HEK293 (cell line): ENCODE results near the gene ADCY1.

ENCODE experiments used
- CTCF ChIA-PET: fragments of 350-600 bp; formaldehyde crosslinking; extraction: SDS; loops from one replicate; lab custom pipeline; 2021; ENCODE audit warnings: antibody characterized with exemption; lab: Yijun Ruan, JAX
- POLR2A ChIA-PET: fragments of 300-600 bp; formaldehyde crosslinking; extraction: SDS; loops from one replicate; lab custom pipeline; 2020; ENCODE audit warnings: antibody characterized with exemption, inconsistent platforms; lab: Yijun Ruan, JAX
- H3K27ac ChIP-seq: fragments of 200-500 bp; sonication (Bioruptor generic); 2 replicates; pipeline ENCODE4 v1.5.1; 2014; ENCODE audit warnings: low read depth, low read length, control low read depth, inconsistent platforms; ENCODE audit errors: extremely low read depth
- H3K36me3 ChIP-seq, 2 experiments: fragments of 200-500 bp in 1 of 2; sonication (Bioruptor generic) in 1 of 2; 1 replicate in 1 of 2; 2 replicates in 1 of 2; pipeline ENCODE4 v1.5.1; 2014 to 2017; ENCODE audit warnings: inconsistent platforms in 2 of 2, low read length in 2 of 2; ENCODE audit not compliant: control insufficient read depth in 2 of 2, insufficient read depth in 1 of 2
- H3K4me1 ChIP-seq: fragments of 200-500 bp; sonication (Bioruptor generic); 2 replicates; pipeline ENCODE4 v1.5.1; 2014; ENCODE audit warnings: mild to moderate bottlenecking, low read length, inconsistent platforms; ENCODE audit not compliant: control insufficient read depth, insufficient read depth
- H3K4me3 ChIP-seq: 2 replicates; pipeline ENCODE4 v1.5.1; 2011; ENCODE audit warnings: low read depth, mild to moderate bottlenecking, control low read depth, low read length, moderate library complexity
- H3K9me3 ChIP-seq: fragments of 200-500 bp; sonication (Bioruptor generic); 2 replicates; pipeline ENCODE4 v1.5.1; 2014; ENCODE audit warnings: low read depth, low read length, inconsistent platforms; ENCODE audit not compliant: control insufficient read depth, insufficient read depth
- EGR2 ChIP-seq: fragments of 450-650 bp; formaldehyde crosslinking; IDR thresholded peaks from 2 replicates; pipeline ENCODE4 v1.5.1; 2016; ENCODE audit warnings: low read depth, missing biosample characterization, missing genetic modification characterization
- GLIS1 ChIP-seq: fragments of 450-650 bp; formaldehyde crosslinking; IDR thresholded peaks from 2 replicates; pipeline ENCODE4 v1.5.1; 2016; ENCODE audit warnings: missing biosample characterization, missing genetic modification characterization
- HOXD13 ChIP-seq: sonication (generic); formaldehyde crosslinking; IDR thresholded peaks from 2 replicates; pipeline ENCODE4 v1.8.0; 2022; ENCODE audit warnings: missing genetic modification reagents, borderline replicate concordance
- WT1 ChIP-seq: fragments of 450-650 bp; formaldehyde crosslinking; IDR thresholded peaks from 2 replicates; pipeline ENCODE4 v1.5.1; 2016; ENCODE audit warnings: missing biosample characterization, missing genetic modification characterization
- YY2 ChIP-seq: fragments of 450-650 bp; formaldehyde crosslinking; IDR thresholded peaks from 2 replicates; pipeline ENCODE4 v1.5.1; 2016; ENCODE audit warnings: missing biosample characterization, missing genetic modification characterization
- ZBTB48 ChIP-seq: fragments of 450-650 bp; formaldehyde crosslinking; IDR thresholded peaks from 2 replicates; pipeline ENCODE4 v1.5.1; 2016; ENCODE audit warnings: missing biosample characterization, missing genetic modification characterization
- ZBTB8A ChIP-seq: fragments of 450-650 bp; formaldehyde crosslinking; IDR thresholded peaks from 2 replicates; pipeline ENCODE4 v1.5.1; 2016; ENCODE audit warnings: missing biosample characterization, missing genetic modification characterization
- ZFHX2 ChIP-seq: fragments of 450-650 bp; formaldehyde crosslinking; conservative IDR thresholded peaks from 2 replicates; pipeline ENCODE4 v1.5.1; 2016; ENCODE audit warnings: missing biosample characterization, missing genetic modification characterization
- ZFP3 ChIP-seq: fragments of 450-650 bp; formaldehyde crosslinking; IDR thresholded peaks from 2 replicates; pipeline ENCODE4 v1.5.1; 2016; ENCODE audit warnings: low read depth, missing biosample characterization, missing genetic modification characterization
- ZFP37 ChIP-seq: fragments of 450-650 bp; formaldehyde crosslinking; IDR thresholded peaks from 2 replicates; pipeline ENCODE4 v1.5.1; 2016; ENCODE audit warnings: missing biosample characterization, missing genetic modification characterization
- ZIC2 ChIP-seq: fragments of 450-650 bp; formaldehyde crosslinking; IDR thresholded peaks from 2 replicates; pipeline ENCODE4 v1.5.1; 2016; ENCODE audit warnings: missing biosample characterization, missing genetic modification characterization
- ZNF175 ChIP-seq: fragments of 450-650 bp; formaldehyde crosslinking; IDR thresholded peaks from 2 replicates; pipeline ENCODE4 v1.5.1; 2016; ENCODE audit warnings: missing biosample characterization, missing genetic modification characterization
- ZNF239 ChIP-seq: fragments of 450-650 bp; formaldehyde crosslinking; IDR thresholded peaks from 2 replicates; pipeline ENCODE4 v1.5.1; 2016; ENCODE audit warnings: missing biosample characterization, missing genetic modification characterization
- ZNF302 ChIP-seq: fragments of 450-650 bp; formaldehyde crosslinking; IDR thresholded peaks from 2 replicates; pipeline ENCODE4 v1.5.1; 2016; ENCODE audit warnings: missing biosample characterization, missing genetic modification characterization, low read depth
- ZNF324 ChIP-seq: fragments of 450-650 bp; formaldehyde crosslinking; IDR thresholded peaks from 2 replicates; pipeline ENCODE4 v1.5.1; 2016; ENCODE audit warnings: missing biosample characterization, missing genetic modification characterization
- ZNF391 ChIP-seq: fragments of 450-650 bp; formaldehyde crosslinking; IDR thresholded peaks from 2 replicates; pipeline ENCODE4 v1.5.1; 2016; ENCODE audit warnings: low read depth, missing biosample characterization, missing genetic modification characterization, borderline replicate concordance
- ZNF416 ChIP-seq: fragments of 450-650 bp; formaldehyde crosslinking; IDR thresholded peaks from 2 replicates; pipeline ENCODE4 v1.5.1; 2016; ENCODE audit warnings: missing biosample characterization, missing genetic modification characterization
- ZNF529 ChIP-seq: fragments of 450-650 bp; formaldehyde crosslinking; IDR thresholded peaks from 2 replicates; pipeline ENCODE4 v1.5.1; 2017; ENCODE audit warnings: missing genetic modification characterization, missing biosample characterization; ENCODE audit not compliant: insufficient replicate concordance
- ZNF530 ChIP-seq: fragments of 450-650 bp; formaldehyde crosslinking; IDR thresholded peaks from 2 replicates; pipeline ENCODE4 v1.5.1; 2016; ENCODE audit warnings: low read depth, missing biosample characterization, missing genetic modification characterization
- ZNF785 ChIP-seq: fragments of 450-650 bp; formaldehyde crosslinking; IDR thresholded peaks from 2 replicates; pipeline ENCODE4 v1.5.1; 2016; ENCODE audit warnings: missing biosample characterization, missing genetic modification characterization
- ZNF830 ChIP-seq: fragments of 450-650 bp; IDR thresholded peaks from 2 replicates; pipeline ENCODE4 v1.5.0; 2018; ENCODE audit warnings: missing biosample characterization, missing genetic modification characterization, low read depth, mild to moderate bottlenecking, moderate library complexity
- TF ChIP-seq, protein P1 (sequence below): fragments of 450-650 bp; formaldehyde crosslinking; IDR thresholded peaks from 2 replicates; pipeline ENCODE4 v1.5.1; 2016; ENCODE audit warnings: missing biosample characterization, missing genetic modification characterization, borderline replicate concordance
- TF ChIP-seq, protein P2 (sequence below): fragments of 450-650 bp; formaldehyde crosslinking; IDR thresholded peaks from 2 replicates; pipeline ENCODE4; 2016; ENCODE audit warnings: missing biosample characterization, missing genetic modification characterization

ADCY1 gene

DNA sequence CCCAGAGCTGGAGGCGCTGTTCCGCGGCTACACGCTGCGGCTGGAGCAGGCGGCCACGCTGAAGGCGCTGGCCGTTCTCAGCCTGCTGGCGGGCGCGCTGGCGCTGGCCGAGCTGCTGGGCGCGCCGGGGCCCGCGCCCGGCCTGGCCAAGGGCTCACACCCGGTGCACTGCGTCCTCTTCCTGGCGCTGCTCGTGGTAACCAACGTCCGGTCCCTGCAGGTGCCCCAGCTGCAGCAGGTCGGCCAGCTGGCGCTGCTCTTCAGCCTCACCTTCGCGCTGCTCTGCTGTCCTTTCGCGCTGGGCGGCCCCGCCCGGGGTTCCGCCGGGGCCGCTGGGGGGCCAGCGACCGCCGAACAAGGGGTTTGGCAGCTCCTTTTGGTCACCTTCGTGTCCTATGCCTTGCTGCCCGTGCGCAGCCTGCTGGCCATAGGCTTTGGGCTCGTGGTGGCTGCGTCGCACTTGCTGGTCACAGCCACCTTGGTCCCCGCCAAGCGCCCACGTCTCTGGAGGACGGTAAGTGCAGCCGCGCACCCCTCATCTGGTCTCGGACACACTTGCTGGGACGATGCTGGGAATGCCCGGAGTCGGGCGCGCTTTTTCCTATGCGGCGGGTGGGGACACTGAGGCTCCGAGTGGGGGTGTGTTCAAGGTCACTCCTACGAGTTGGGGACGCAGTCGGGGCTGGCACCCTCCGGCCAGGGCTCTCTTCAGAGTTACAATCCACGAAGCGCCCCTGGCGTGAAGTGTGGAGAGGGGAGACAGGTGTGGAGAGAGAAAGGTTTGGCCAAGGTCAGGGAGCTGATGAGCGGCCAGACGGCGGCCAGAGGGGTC lies 717 bp downstream of the ADCY1 start (continued):
- TF ChIP-seq ZBTB8A (tag by site-specific recombination) (peak; percentile 77), HOXD13 (CRISPR knock-in tag) (no peak)
- TF ChIP-seq, protein P1, sequence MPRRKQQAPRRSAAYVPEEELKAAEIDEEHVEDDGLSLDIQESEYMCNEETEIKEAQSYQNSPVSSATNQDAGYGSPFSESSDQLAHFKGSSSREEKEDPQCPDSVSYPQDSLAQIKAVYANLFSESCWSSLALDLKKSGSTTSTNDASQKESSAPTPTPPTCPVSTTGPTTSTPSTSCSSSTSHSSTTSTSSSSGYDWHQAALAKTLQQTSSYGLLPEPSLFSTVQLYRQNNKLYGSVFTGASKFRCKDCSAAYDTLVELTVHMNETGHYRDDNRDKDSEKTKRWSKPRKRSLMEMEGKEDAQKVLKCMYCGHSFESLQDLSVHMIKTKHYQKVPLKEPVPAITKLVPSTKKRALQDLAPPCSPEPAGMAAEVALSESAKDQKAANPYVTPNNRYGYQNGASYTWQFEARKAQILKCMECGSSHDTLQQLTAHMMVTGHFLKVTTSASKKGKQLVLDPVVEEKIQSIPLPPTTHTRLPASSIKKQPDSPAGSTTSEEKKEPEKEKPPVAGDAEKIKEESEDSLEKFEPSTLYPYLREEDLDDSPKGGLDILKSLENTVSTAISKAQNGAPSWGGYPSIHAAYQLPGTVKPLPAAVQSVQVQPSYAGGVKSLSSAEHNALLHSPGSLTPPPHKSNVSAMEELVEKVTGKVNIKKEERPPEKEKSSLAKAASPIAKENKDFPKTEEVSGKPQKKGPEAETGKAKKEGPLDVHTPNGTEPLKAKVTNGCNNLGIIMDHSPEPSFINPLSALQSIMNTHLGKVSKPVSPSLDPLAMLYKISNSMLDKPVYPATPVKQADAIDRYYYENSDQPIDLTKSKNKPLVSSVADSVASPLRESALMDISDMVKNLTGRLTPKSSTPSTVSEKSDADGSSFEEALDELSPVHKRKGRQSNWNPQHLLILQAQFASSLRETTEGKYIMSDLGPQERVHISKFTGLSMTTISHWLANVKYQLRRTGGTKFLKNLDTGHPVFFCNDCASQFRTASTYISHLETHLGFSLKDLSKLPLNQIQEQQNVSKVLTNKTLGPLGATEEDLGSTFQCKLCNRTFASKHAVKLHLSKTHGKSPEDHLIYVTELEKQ (tag by site-specific recombination) = no peak
- TF ChIP-seq, all 188 proteins: peak for 5

DNA sequence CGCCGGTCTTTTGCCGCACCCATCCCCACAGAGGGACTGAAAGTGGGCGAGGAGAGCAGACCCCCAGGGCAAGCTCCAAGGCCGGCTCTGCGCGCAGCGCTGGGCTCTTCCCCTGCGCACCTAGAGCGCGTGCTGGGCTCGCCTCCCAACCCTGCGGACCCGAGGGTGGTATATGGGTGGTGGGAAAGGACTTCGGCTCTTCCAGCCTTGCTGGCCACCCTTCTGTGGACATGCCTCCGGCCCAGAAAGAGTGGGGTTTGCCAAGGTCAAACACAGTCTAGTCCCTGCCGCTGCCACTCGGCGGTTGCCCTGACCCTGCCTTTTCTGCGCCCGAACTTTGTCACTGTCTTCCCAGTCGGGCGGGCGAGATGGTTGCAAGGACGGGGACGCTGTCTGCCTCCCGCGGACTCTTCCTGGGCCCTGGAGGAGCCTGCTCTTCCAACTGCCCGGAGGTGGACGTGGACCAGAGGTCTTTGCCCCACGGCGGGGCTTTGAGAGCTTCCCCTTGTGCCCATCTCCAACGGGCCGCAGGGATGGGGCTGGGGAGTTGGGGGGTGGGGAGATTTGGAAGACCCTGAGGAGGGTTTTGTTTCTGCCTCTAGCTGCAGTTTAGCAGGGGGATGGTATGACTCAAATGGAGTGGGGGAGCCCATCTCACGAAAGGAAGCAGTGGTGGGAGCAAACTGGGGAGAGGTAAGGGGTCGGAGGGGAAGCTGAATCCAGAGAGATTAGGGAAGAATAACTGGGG lies 1.5 kb downstream of the ADCY1 start:
- Histone ChIP-seq H3K9me3 (no peaks in the 10 kb centered on the region), H3K4me1 (peaks cover 2% of the 10 kb centered on the region; the same call in 1 of the 2 replicates), H3K27ac (no peak overlapping the region), H3K4me3 (peak overlapping the region; percentile 57), H3K36me3 (no peaks in the 10 kb centered on the region)
- TF ChIP-seq ZNF830 = no peak
- no peak for TF ChIP-seq ZNF785
- TF ChIP-seq ZNF175 = no peak
- TF ChIP-seq, protein P2, sequence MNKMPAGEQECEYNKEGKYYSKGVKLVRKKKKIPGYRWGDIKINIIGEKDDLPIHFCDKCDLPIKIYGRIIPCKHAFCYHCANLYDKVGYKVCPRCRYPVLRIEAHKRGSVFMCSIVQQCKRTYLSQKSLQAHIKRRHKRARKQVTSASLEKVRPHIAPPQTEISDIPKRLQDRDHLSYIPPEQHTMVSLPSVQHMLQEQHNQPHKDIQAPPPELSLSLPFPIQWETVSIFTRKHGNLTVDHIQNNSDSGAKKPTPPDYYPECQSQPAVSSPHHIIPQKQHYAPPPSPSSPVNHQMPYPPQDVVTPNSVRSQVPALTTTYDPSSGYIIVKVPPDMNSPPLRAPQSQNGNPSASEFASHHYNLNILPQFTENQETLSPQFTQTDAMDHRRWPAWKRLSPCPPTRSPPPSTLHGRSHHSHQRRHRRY (tag by site-specific recombination) = no peak
- TF ChIP-seq ZNF391 (tag by site-specific recombination) = no peak
- TF ChIP-seq ZNF530 (tag by site-specific recombination) = no peak
- TF ChIP-seq ZFP37 (tag by site-specific recombination) = no peak
- TF ChIP-seq ZNF529 (tag by site-specific recombination) = no peak
- TF ChIP-seq ZNF416 (tag by site-specific recombination) = no peak
- TF ChIP-seq YY2 (tag by site-specific recombination) = no peak
- TF ChIP-seq ZNF302 (tag by site-specific recombination) = no peak
- TF ChIP-seq ZIC2 (tag by site-specific recombination) = no peak
- CTCF ChIA-PET = no interaction called here
- POLR2A ChIA-PET = no interaction called here

DNA sequence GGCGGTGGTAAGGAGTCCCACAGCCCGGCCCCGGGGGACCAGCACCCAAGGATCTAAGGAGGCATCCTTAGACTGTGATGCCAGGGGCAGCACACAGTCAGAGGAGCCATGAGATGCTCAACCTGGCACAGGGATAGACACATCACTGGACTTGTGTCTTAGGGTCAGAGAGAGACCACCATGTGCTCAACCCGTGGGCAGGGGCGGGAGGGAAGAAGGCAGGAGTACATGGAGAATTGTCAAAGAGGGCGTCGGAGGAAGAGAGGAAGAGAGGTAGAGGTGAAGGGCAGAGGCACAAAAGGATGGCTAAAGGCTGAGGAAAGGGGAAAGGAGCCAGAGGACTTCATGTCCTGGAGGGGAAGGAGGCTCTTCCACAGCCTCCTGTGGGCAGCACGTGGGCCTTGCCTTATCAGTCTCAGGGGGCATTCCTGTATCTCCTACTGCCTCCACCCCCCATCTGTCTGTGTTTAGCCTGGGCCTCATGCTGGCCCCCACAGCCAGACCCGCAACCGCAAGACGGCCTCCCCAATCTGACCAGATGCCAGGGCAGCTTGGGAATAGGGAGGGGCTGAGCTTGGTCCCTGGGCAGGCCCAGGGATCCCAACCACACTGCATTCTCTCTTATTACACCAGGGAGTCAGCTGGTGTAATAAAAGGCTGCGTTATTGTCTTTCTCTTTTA lies 2.2 kb downstream of the ADCY1 start:
- CTCF ChIA-PET = no interaction called here
- POLR2A ChIA-PET = no interaction called here
- no peak overlapping the region for H3K27ac ChIP-seq
- TF ChIP-seq ZFHX2 (tag by site-specific recombination) = peak; percentile 77
- peak; percentile 58; the same call in 1 of the 2 replicates for TF ChIP-seq ZBTB48 (tag by site-specific recombination)
- TF ChIP-seq ZFP3 (tag by site-specific recombination) = no peak
- peak; percentile 43; the same call in 1 of the 2 replicates for TF ChIP-seq EGR2
- TF ChIP-seq ZNF324 (tag by site-specific recombination) = no peak
- peak; percentile 58 for TF ChIP-seq GLIS1 (tag by site-specific recombination)
- TF ChIP-seq WT1 (tag by site-specific recombination) = no peak
- TF ChIP-seq ZIC2 (tag by site-specific recombination) = peak; percentile 67
- TF ChIP-seq ZNF239 (tag by site-specific recombination) = no peak
- TF ChIP-seq, all 188 proteins: peak for 5
- H3K9me3 ChIP-seq = no peaks in the 10 kb centered on the region
- peaks cover 2% of the 10 kb centered on the region; the same call in 1 of the 2 replicates for H3K4me1 ChIP-seq
- H3K36me3 ChIP-seq = no peaks in the 10 kb centered on the region
- no peak overlapping the region for H3K4me3 ChIP-seq
